KOPT-K1 (cell line): ENCODE measurements around the gene OTOF.
"Not testable (repeated sequence)": the region's sequence is repeated elsewhere in the genome, so short reads cannot be mapped to it uniquely, and the experiment has no call there.

ENCODE experiments used
- H3K27ac ChIP-seq: fragments of 200-600 bp; sonication (generic); 2 replicates; pipeline ENCODE4 v1.5.1; 2016; ENCODE audit warnings: antibody characterized with exemption, mild to moderate bottlenecking, low read depth, low read length; ENCODE audit not compliant: poor library complexity, severe bottlenecking
- H3K36me3 ChIP-seq: fragments of 200-600 bp; sonication (generic); 2 replicates; pipeline ENCODE4 v1.5.1; 2017; ENCODE audit warnings: antibody characterized with exemption, mild to moderate bottlenecking, low read length, moderate library complexity; ENCODE audit not compliant: insufficient read depth
- H3K9me3 ChIP-seq: fragments of 200-600 bp; sonication (generic); 2 replicates; pipeline ENCODE4 v1.5.1; 2017; ENCODE audit warnings: antibody characterized with exemption, low read length, mild to moderate bottlenecking; ENCODE audit not compliant: insufficient read depth, poor library complexity, severe bottlenecking

Gene OTOF

DNA sequence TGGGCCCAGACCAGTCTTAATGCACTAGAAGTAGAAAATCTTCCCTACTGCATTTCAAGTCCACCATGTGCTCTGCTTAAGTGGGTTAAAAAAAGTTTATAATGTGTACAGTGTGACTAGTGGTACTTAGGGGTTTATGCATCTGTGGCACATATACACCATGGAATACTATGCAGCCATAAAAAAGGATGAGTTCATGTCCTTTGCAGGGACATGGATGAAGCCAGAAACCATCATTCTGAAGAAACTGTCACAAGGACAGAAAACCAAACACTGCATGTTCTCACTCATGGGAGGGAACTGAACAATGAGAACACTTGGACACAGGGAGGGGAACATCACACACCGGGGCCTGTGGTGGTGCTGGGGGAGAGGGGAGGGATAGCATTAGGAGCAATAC lies 9.4 kb downstream of the OTOF start:
- H3K27ac ChIP-seq, H3K36me3 ChIP-seq, H3K9me3 ChIP-seq: not testable (repeated sequence)

DNA sequence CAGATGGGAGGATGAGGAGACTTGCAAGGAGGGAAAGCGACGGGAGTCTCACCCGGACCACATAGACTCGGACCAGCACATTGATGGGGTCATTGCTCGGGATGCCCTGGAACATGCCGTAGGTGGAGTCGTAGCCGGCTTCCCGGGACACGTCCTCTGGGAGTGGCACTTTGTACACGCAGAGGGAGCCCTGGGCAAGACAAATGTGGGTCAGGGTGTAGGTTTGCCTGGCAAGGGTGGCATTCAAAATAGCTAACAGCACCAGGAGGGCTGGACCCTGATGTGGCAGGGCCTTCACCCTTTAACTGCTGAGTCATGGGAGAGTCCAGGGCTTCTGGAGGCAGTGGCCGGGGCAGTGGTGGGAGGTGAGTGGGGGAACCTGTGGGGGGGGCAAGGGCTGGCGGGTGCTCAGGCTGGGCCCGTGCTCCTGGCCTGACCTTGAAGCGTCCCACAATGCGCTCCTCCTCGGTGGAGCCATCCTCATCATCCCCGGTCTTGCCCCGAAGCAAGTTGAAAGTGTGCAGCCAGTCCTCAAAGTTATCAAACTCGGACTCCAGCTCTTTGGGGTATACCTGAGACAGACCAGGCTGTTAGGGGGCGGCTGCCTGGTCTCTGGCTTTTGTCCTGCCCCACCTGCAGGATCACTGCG lies 11.1 kb downstream of the OTOF start:
- Histone ChIP-seq H3K36me3 (no peaks in the 10 kb centered on the region), H3K9me3 (no peaks in the 10 kb centered on the region), H3K27ac (no peak overlapping the region)

- no peak overlapping the region for H3K27ac ChIP-seq
- H3K36me3 ChIP-seq, result no peaks in the 10 kb centered on the region
- H3K9me3 ChIP-seq, result no peaks in the 10 kb centered on the region
Measured at GRCh38 chr2:26465981-26466471, 11.9 kb downstream of the OTOF start.

GRCh38 chr2:26465266-26465925 lies 12.5 kb downstream of the OTOF start:
- no peak overlapping the region for H3K27ac ChIP-seq
- no peaks in the 10 kb centered on the region for H3K9me3 ChIP-seq
- no peaks in the 10 kb centered on the region for H3K36me3 ChIP-seq

DNA sequence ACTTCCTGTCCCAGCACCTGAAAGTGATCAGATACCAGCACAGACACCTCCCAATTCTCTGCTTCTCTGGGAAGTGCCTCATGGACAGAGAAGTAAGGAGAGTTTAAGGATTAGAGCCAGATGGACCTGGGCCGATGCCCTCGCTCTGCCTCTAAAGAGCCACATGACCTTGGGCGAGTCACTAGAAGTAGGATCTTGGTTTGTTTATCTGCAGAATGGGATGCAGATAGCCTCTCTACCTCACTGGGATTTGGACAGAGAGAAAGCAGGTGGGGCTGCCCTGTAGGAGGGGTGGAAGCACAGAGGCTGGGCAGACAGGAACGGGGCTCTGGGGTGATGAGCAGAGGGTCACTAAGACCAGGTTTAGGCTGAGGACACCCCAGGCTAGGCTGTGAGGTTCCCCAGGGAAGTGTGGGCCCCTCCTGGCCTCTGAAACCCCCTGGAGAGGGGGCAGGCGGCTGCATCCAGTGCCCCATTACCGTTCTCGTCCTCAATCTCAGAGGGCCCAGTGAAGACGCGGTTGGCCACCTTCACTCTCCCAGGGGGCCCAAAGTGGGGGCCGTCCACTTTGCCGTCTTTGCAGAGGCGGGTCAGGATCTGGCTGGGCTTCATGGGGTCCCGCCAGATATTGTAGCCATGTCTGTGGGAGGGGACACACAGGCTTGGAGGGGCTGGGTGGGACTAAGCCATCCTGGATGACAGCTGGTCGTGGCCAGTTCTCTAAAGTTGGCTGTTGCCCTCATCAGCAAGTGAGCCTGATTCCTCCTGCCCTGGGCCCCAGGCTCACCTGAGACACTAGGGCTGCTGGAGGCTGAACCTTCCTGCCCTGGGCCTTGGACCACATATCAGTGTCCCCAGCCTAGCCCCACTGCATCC lies 13.3 kb downstream of the OTOF start:
- Histone ChIP-seq H3K27ac (no peak overlapping the region), H3K36me3 (no peaks in the 10 kb centered on the region), H3K9me3 (no peaks in the 10 kb centered on the region)

GRCh38 chr2:26463244-26464192 lies 14.4 kb downstream of the OTOF start:
- Histone ChIP-seq H3K36me3 (no peaks in the 10 kb centered on the region), H3K27ac (no peak overlapping the region), H3K9me3 (no peaks in the 10 kb centered on the region)

DNA sequence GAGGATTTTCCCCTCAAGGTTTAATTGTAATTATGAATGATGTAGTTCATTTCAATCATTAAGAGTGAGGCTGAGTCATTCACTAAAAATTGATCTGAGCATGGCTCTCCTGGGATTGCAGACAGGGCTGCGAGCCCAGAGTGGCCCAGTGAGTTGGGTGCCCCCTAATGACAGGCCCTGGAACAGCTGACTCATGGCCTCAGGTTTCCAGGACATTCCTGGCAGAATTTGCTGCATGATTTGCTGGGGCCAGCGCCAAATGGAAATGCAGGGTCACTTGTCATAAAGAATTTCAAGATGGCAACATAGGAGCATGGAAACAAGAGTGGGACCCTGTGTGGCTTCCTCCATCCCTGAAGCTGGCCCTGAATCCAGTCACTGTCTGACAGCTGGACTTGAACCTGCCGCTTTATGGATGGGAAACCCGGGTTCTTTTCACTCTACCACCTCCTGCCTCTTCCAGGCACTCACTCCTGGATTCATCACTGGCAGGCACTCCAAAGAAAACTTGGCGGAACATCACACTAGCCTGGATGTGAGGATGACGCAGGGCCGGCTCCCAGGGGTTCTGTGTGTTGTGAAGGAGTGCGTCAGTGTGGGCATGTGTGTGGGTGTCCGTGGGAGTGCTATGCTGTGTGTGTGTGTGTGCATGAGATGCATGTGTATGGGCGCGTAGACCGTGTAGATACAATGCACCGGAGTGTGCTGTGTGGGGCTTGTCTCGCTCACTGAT lies 15.2 kb downstream of the OTOF start:
- Histone ChIP-seq H3K27ac (no peak overlapping the region), H3K36me3 (no peaks in the 10 kb centered on the region), H3K9me3 (no peaks in the 10 kb centered on the region)

- no peaks in the 10 kb centered on the region for H3K9me3 ChIP-seq
- no peak overlapping the region for H3K27ac ChIP-seq
- H3K36me3 ChIP-seq, result no peaks in the 10 kb centered on the region
Measured at GRCh38 chr2:26462100-26462499, 15.8 kb downstream of the OTOF start.

GRCh38 chr2:26461601-26462023 lies 16.3 kb downstream of the OTOF start:
- H3K27ac ChIP-seq, result no peak overlapping the region
- no peaks in the 10 kb centered on the region for H3K36me3 ChIP-seq
- no peaks in the 10 kb centered on the region for H3K9me3 ChIP-seq

DNA sequence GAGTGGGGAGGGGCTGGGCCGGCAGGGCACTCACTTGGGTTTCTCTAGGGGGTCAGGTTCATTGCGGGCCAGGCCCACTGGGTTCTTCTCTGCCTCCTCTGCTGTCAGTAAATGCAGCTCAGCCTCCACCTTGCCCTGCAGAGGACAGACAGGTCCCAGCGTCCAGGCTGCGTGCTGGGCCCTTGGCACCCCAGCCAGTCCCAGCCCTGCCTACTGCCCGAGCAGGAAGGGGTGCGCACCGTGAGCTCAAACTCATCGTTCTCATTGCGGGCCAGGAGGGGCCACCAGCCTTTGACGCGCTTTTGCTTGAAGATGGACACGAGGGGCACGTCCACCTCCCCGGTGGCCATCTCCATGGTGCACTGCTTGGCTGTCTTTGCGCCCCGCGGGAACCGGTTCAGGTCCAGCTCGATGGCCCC lies 17.3 kb downstream of the OTOF start:
- no peaks in the 10 kb centered on the region for H3K9me3 ChIP-seq
- no peak overlapping the region for H3K27ac ChIP-seq
- no peaks in the 10 kb centered on the region for H3K36me3 ChIP-seq

DNA sequence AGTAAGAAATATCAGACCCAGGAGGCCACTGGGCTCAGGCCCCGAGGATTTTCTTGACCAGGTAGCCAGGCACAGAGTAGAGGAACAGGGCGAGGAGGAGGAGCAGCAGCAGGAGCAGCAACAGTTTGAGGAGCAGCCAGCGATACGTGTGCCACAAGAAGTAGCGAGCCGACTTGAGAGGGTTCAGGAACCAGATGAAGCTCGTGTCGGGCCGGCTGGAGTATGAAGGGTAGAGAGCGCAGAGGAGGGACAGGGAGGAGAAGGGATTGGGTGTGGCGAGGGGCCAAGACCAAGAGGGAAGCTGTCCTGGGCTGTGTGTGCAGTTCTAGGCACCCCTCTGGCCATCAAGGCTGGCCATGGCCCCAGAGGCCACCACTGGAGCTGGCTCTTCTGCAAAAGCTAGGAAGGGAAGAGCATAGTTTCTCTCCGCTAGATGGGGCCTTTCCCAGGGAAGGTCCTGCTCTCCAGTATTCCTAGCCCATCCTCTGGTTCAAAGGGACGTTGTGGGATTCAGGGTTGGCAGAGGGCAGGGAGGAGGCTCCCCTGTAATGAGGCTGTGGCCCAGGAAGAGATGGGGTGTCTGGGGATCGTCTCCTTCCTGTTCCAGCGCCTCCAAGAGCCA lies 17.8 kb downstream of the OTOF start:
- no peaks in the 10 kb centered on the region for H3K9me3 ChIP-seq
- no peaks in the 10 kb centered on the region for H3K36me3 ChIP-seq
- H3K27ac ChIP-seq, result no peak overlapping the region

GRCh38 chr2:26458365-26459042 lies 19.4 kb downstream of the OTOF start:
- no peaks in the 10 kb centered on the region for H3K9me3 ChIP-seq
- no peaks in the 10 kb centered on the region for H3K36me3 ChIP-seq
- no peak overlapping the region for H3K27ac ChIP-seq

DNA sequence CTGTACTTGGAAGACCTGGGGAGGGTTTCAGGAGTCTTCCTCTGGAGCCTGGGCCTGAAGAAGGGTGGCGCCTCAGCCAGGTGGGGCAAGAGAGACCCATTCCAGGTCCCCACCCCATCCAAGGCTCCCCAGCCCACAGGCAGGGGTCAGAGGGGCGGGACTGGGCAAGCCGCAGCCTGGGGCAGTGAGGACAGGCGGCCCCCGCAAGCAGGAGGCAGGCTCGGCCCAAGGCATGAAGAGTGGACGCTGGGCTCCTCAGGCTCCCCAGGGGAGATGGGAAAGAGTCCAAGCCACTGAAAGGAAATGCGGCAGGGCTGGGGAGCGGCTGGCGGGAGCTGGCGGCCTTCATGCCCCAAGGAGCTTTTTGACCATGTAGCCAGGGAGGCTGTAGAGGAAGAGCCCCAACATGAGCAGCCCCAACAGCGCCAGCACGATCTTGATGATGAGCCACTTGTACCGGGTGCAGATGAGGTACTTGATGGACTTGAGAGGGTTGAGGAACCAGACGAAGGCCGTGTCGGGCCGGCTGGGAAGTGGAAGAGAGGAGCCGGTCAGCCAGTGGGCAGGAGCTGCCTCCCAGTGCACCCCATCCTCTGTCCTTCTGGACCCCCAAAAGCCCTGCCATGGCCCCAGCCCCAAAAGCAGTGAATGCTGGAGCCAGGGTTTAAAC lies 20.1 kb downstream of the OTOF start:
- H3K36me3 ChIP-seq, result no peaks in the 10 kb centered on the region
- no peak overlapping the region for H3K27ac ChIP-seq

More for the DNA sequence above, 20.1 kb downstream of the OTOF start:
- no peaks in the 10 kb centered on the region for H3K9me3 ChIP-seq
